PC-9 (cell line): Measurements from ENCODE around the gene COMT. TPM values are rescaled to one million over a fixed set of nuclear protein-coding genes. Genes with fewer than 3 reads are reported as not detected.

Experiments
- BruUV-seq: library from RNA; stranded (reverse); fragments of 400-500 nt; replicated peaks from 2 replicates; lab custom pipeline; 2021; lab: Mats Ljungman, UMichigan
- CTCF ChIA-PET: fragments of 300-600 bp; sonication (Branson Sonifier 250); formaldehyde crosslinking; loops from one replicate; lab custom pipeline; 2022; ENCODE audit warnings: antibody characterized with exemption; lab: Charles Lee
- POLR2A ChIA-PET: fragments of 300-600 bp; sonication (Branson Sonifier 250); formaldehyde crosslinking; loops from one replicate; lab custom pipeline; 2022; ENCODE audit warnings: antibody characterized with exemption; ENCODE audit not compliant: unreplicated experiment; lab: Charles Lee
- DNase-seq, 2 experiments: peaks; one replicate each; pipeline versions ENCODE4 v3.0.0 to v3.0.0-alpha.2; 2015 to 2022; ENCODE audit warnings: mixed read lengths in 1 of 2
- H2AFZ ChIP-seq: fragments of 200-600 bp; sonication (generic); 2 replicates; pipeline ENCODE4 v1.8.1; 2017; ENCODE audit warnings: antibody characterized with exemption
- H3F3A ChIP-seq: fragments of 200-600 bp; sonication (generic); 2 replicates; pipeline ENCODE4 v1.8.1; 2017; ENCODE audit warnings: antibody characterized with exemption, mild to moderate bottlenecking, low read depth; ENCODE audit not compliant: insufficient read depth
- H3K27ac ChIP-seq: fragments of 200-600 bp; sonication (generic); 2 replicates; pipeline ENCODE4 v1.6.1; 2016; ENCODE audit warnings: mixed run types
- H3K27me3 ChIP-seq: fragments of 200-600 bp; sonication (generic); 2 replicates; pipeline ENCODE4 v1.6.1; 2016; ENCODE audit warnings: low read depth, mixed run types; ENCODE audit not compliant: insufficient read depth
- H3K36me3 ChIP-seq: fragments of 200-600 bp; sonication (generic); 2 replicates; pipeline ENCODE4 v1.6.1; 2016; ENCODE audit warnings: low read depth, mixed run types
- H3K4me1 ChIP-seq: fragments of 200-600 bp; sonication (generic); replicated peaks from 2 replicates; pipeline ENCODE4 v1.6.1; 2016; ENCODE audit warnings: mixed run types; ENCODE audit not compliant: insufficient read depth
- H3K4me2 ChIP-seq: fragments of 200-600 bp; sonication (generic); 2 replicates; pipeline ENCODE4 v1.6.1; 2017; ENCODE audit warnings: mixed run types
- H3K4me3 ChIP-seq: fragments of 200-600 bp; sonication (generic); 2 replicates; pipeline ENCODE4 v1.6.1; 2016; ENCODE audit warnings: mixed run types
- H3K79me2 ChIP-seq: fragments of 200-600 bp; sonication (generic); 2 replicates; pipeline ENCODE4 v1.6.1; 2017; ENCODE audit warnings: low read depth, mixed run types
- H3K9me2 ChIP-seq: fragments of 200-600 bp; sonication (generic); 2 replicates; pipeline ENCODE4 v1.8.1; 2017; ENCODE audit warnings: mild to moderate bottlenecking; ENCODE audit not compliant: insufficient read depth
- H3K9me3 ChIP-seq: fragments of 200-600 bp; sonication (generic); 2 replicates; pipeline ENCODE4 v1.8.1; 2016; ENCODE audit warnings: low read depth; ENCODE audit not compliant: insufficient read depth
- H4K20me1 ChIP-seq: fragments of 200-600 bp; sonication (generic); 2 replicates; pipeline ENCODE4 v1.8.1; 2017; ENCODE audit not compliant: insufficient read depth
- EZH2 ChIP-seq: fragments of 200-600 bp; sonication (generic); IDR thresholded peaks from 2 replicates; pipeline ENCODE4 v1.8.0; 2017; ENCODE audit warnings: antibody characterized with exemption, low read depth
- intact Hi-C: fragments of 100-400 bp; cut with micrococcal nuclease; formaldehyde crosslinking; loops from one replicate; pipeline ENCODE4 v1.10.0; 2022; ENCODE audit not compliant: unreplicated experiment
- total RNA-seq: library from RNA; stranded (reverse); gene quantifications from 2 replicates; pipeline ENCODE4 v1.2.3, GENCODE V29; 2021
- TF ChIP-seq, protein P1 (sequence below): fragments of 200-600 bp; sonication (generic); conservative IDR thresholded peaks from 2 replicates; pipeline ENCODE4 v1.6.1; 2017; ENCODE audit warnings: mixed run types, antibody characterized with exemption, mild to moderate bottlenecking, moderate library complexity

COMT gene
- total RNA-seq, 1 experiment from 2014 or later = 99.9 TPM

DNA sequence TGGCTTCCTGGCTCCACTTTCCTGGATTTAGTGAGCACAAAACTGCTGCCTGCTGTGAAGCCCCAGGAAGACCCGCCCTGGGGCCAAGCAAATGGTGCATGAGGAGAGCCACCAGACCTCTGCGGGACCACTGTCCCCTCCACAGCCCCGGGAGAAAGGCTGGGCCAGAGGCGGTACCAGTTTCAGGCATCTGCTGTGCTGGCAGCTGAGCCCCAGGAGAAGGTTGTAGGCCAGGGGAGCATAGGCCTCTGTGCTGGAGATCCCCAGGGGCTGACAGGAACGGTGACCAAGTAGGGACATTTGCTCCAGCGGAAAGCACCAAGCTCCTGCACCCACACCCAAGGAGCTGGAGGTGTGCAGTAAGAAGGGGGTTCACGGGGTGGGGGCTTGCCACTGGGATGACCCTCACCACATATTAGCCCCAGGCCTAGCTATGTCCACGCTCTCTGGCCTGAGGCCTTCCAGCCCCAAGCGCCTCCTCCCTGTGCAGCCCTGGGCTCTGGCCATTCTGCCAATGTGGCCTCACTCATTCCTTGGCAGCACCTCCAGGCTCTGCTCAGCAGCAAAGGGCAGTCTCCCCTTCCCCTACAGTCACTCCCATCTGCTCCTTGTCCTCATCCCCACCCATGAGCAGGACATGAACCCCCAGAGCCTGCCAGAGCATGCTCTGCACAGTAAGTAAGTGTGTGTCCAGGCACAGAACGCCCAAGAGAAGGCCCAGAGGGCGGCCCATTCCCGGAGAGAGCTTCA is 24.0 kb upstream of the COMT start:
- ChIA-PET POLR2A (no interaction called here), CTCF (no interaction called here)
- Histone ChIP-seq H4K20me1 (no peaks in the 10 kb centered on the region), H3K79me2 (no peaks in the 10 kb centered on the region), H3K4me2 (no peak overlapping the region), H3K27me3 (no peaks in the 10 kb centered on the region), H3K27ac (no peak overlapping the region), H3K4me3 (no peak overlapping the region), H3K36me3 (no peaks in the 10 kb centered on the region), H3K9me3 (no peaks in the 10 kb centered on the region), H3F3A (no peaks in the 10 kb centered on the region), H3K9me2 (no peaks in the 10 kb centered on the region), H3K4me1 (no peaks in the 10 kb centered on the region), H2AFZ (no peak overlapping the region)
- BruUV-seq = no TSS peak
- no peak for TF ChIP-seq EZH2
- TF ChIP-seq, protein P1, sequence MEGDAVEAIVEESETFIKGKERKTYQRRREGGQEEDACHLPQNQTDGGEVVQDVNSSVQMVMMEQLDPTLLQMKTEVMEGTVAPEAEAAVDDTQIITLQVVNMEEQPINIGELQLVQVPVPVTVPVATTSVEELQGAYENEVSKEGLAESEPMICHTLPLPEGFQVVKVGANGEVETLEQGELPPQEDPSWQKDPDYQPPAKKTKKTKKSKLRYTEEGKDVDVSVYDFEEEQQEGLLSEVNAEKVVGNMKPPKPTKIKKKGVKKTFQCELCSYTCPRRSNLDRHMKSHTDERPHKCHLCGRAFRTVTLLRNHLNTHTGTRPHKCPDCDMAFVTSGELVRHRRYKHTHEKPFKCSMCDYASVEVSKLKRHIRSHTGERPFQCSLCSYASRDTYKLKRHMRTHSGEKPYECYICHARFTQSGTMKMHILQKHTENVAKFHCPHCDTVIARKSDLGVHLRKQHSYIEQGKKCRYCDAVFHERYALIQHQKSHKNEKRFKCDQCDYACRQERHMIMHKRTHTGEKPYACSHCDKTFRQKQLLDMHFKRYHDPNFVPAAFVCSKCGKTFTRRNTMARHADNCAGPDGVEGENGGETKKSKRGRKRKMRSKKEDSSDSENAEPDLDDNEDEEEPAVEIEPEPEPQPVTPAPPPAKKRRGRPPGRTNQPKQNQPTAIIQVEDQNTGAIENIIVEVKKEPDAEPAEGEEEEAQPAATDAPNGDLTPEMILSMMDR = no peak
- intact Hi-C loops = no loop called here
- no peak for DNase-seq

DNA sequence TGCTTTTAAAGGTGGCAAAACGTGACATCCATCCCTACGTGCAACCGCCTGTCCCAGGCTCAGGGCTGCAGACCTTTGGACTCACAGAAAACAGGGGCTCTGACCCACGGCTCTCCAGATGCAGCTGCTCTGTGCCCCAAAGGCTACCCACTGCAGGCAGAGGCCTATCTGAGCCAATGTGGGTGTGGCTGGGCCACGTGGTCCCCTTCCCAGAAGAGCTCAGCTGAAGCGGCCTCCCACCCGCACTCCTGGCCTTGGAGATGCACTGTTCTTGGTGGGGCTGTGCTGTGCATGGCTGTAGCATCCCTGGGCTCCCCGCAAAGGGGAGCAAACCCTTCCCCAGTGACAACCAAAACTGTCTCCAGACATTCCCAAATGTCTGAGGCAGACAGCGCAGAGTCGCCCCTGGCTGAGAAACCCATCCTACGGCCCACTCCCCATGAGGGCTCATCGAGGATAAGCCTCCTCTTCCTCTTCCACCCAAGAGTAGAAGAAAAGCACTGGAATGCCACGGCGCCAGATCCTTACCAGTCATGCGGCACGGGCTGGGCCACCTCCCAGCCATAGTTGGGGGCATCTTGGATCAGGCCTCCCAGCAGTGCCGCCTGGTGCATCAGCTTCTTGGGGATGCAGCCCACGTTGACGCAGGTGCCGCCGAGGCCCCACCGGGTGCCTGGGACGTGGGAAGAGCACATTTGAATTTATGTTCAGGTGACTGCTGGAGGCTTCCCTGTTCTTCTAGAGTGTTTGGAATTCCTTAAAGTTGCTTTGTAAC is 23.1 kb upstream of the COMT start:
- no peaks in the 10 kb centered on the region for H3F3A ChIP-seq
- DNase-seq = no peak
- H3K9me2 ChIP-seq = no peaks in the 10 kb centered on the region
- H3K36me3 ChIP-seq = no peaks in the 10 kb centered on the region
- H3K27me3 ChIP-seq = no peaks in the 10 kb centered on the region
- H3K9me3 ChIP-seq = no peaks in the 10 kb centered on the region
- TF ChIP-seq EZH2 = no peak
- TF ChIP-seq, protein P1 = no peak
- no peak overlapping the region for H3K4me3 ChIP-seq
- no peaks in the 10 kb centered on the region for H4K20me1 ChIP-seq
- POLR2A ChIA-PET = no interaction called here
- H3K79me2 ChIP-seq = no peaks in the 10 kb centered on the region
- BruUV-seq = no TSS peak
- no peak overlapping the region for H2AFZ ChIP-seq
- intact Hi-C loops = no loop called here
- no peaks in the 10 kb centered on the region for H3K4me1 ChIP-seq
- no peak overlapping the region for H3K4me2 ChIP-seq
- no peak overlapping the region for H3K27ac ChIP-seq
- CTCF ChIA-PET = no interaction called here

DNA sequence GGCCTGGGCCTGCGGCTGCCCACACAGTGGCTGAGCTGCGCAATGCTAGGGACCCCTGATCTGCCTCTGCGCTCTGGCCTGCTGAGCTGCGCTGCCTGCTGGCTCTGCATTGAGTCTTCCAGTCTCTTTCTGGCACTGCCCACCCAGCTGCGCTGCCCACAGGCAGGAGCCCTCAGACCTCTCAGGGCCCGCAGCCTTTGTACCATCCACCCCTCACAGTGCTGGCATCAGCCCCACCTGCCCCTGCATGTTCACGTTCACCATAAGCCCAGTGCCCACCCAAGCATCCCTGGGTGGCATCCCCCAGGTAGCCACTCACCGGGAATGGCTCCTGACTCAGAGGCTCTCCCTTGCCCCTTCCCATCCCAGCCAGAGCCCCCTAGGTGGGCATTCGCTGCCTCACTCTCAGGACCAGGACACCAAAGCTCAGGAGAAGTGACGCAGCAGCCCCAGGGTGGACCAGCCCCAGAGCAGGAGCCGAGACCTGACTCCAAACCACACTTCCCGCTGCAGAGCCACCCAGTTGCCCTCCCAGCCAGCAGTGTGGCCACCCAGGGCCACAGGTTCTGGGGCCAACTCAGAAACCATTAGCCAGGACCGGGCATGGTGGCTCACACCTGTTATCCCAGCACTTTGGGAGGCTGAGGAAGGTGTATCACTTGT is 21.7 kb upstream of the COMT start:
- Histone ChIP-seq H4K20me1 (no peaks in the 10 kb centered on the region), H3K27me3 (no peaks in the 10 kb centered on the region), H3K27ac (no peak overlapping the region), H3K4me1 (no peaks in the 10 kb centered on the region), H3K9me2 (no peaks in the 10 kb centered on the region), H3K4me3 (no peak overlapping the region), H3K36me3 (no peaks in the 10 kb centered on the region), H3F3A (no peaks in the 10 kb centered on the region), H2AFZ (no peak overlapping the region), H3K4me2 (no peak overlapping the region), H3K9me3 (no peaks in the 10 kb centered on the region), H3K79me2 (no peaks in the 10 kb centered on the region)
- no peak for TF ChIP-seq EZH2
- TF ChIP-seq, protein P1 = no peak
- ChIA-PET CTCF (no interaction called here), POLR2A (interaction anchor here (0.6 kb wide), 1 partner anchor 604 kb away, joined by 3 read pairs; no protein-coding TSS in a partner anchor)
- BruUV-seq = no TSS peak
- DNase-seq = no peak
- intact Hi-C loops = no loop called here
